ENCODE results near the gene SLC12A8. TPM values are rescaled to one million over a fixed set of nuclear protein-coding genes. Genes with fewer than 3 reads are reported as not detected.

SLC12A8 gene
- total RNA-seq, 4 donors from 2014 or later = 5.4 to 10.5 (median 6.8) TPM

GRCh38 chr3:125179884-125180240 is 32.7 kb downstream of the SLC12A8 start:
- Histone ChIP-seq H3K9me3 (no peaks in the 10 kb centered on the region), H3K4me1 (no peaks in the 10 kb centered on the region), H3K4me3 (no peak overlapping the region), H3K27ac (no peak overlapping the region), H3K27me3 (no peaks in the 10 kb centered on the region), H3K36me3 (no peaks in the 10 kb centered on the region)
- intact Hi-C loops (cut with DNase I; ENCODE audit: low total_unique reads) (no loop called here), in situ Hi-C loops (cut with MboI; ENCODE audit: low pct_ligation_motif_present in 1 of 4, low pct_unique_long_range_greater_than_20kb in 1 of 4, low sequenced_read_pairs in 3 of 4) (no loop called here)
- no peak for TF ChIP-seq EP300 (IDR thresholded peaks at IDR 0.05; ENCODE audit: low read depth)
- no peak for TF ChIP-seq CTCF (IDR thresholded peaks at IDR 0.05)
- no peak for TF ChIP-seq POLR2A (IDR thresholded peaks at IDR 0.05)
- TF ChIP-seq POLR2AphosphoS5 (IDR thresholded peaks at IDR 0.05) = no peak
- 71 to 86% methylated on average over 1 of the region's 1 CpG for WGBS, 2 donors (ENCODE audit: low coverage in 1 of 2)
- DNase-seq = no peak

- in situ Hi-C loops (cut with MboI; ENCODE audit: low pct_ligation_motif_present in 1 of 4, low pct_unique_long_range_greater_than_20kb in 1 of 4, low sequenced_read_pairs in 3 of 4) = no loop called here
- intact Hi-C loops (cut with DNase I; ENCODE audit: low total_unique reads) = no loop called here
- Histone ChIP-seq H3K9me3 (no peaks in the 10 kb centered on the region), H3K4me3 (no peak overlapping the region), H3K27me3 (no peaks in the 10 kb centered on the region), H3K36me3 (no peaks in the 10 kb centered on the region), H3K4me1 (no peaks in the 10 kb centered on the region), H3K27ac (no peak overlapping the region)
- TF ChIP-seq CTCF (IDR thresholded peaks at IDR 0.05) (no peak), POLR2A (IDR thresholded peaks at IDR 0.05) (no peak), POLR2AphosphoS5 (IDR thresholded peaks at IDR 0.05) (no peak)
- no peak for DNase-seq
- WGBS, 2 donors (ENCODE audit: low coverage in 1 of 2) = 73 to 84% methylated on average over 3 of the region's 3 CpGs
Measured at GRCh38 chr3:125179143-125179883, 33.2 kb downstream of the SLC12A8 start.

- Histone ChIP-seq H3K4me1 (no peaks in the 10 kb centered on the region), H3K27me3 (no peaks in the 10 kb centered on the region), H3K9me3 (no peaks in the 10 kb centered on the region), H3K27ac (no peak overlapping the region), H3K4me3 (no peak overlapping the region), H3K36me3 (no peaks in the 10 kb centered on the region)
- in situ Hi-C loops (cut with MboI; ENCODE audit: low pct_ligation_motif_present in 1 of 4, low pct_unique_long_range_greater_than_20kb in 1 of 4, low sequenced_read_pairs in 3 of 4) (no loop called here), intact Hi-C loops (cut with DNase I; ENCODE audit: low total_unique reads) (no loop called here)
- TF ChIP-seq POLR2A (IDR thresholded peaks at IDR 0.05) (no peak), CTCF (IDR thresholded peaks at IDR 0.05) (no peak), EP300 (IDR thresholded peaks at IDR 0.05; ENCODE audit: low read depth) (no peak), POLR2AphosphoS5 (IDR thresholded peaks at IDR 0.05) (no peak)
- DNase-seq = no peak
- WGBS, 2 donors (ENCODE audit: low coverage in 1 of 2) = 94% methylated on average over 13 of the region's 13 CpGs; no CpG with 5 or more reads in 1 of the 2 donors
Measured at GRCh38 chr3:125177746-125178145, 34.8 kb downstream of the SLC12A8 start.

GRCh38 chr3:125175295-125176078 is 37.1 kb downstream of the SLC12A8 start:
- in situ Hi-C loops (cut with MboI; ENCODE audit: low pct_ligation_motif_present in 1 of 4, low pct_unique_long_range_greater_than_20kb in 1 of 4, low sequenced_read_pairs in 3 of 4) = no loop called here
- Histone ChIP-seq H3K9me3 (no peaks in the 10 kb centered on the region), H3K27ac (no peak overlapping the region), H3K4me1 (no peaks in the 10 kb centered on the region), H3K4me3 (no peak overlapping the region), H3K27me3 (no peaks in the 10 kb centered on the region), H3K36me3 (no peaks in the 10 kb centered on the region)
- intact Hi-C loops (cut with DNase I; ENCODE audit: low total_unique reads) = no loop called here
- 78 to 96% methylated on average over 6 to 7 of the region's 7 CpGs for WGBS, 2 donors (ENCODE audit: low coverage in 1 of 2)
- TF ChIP-seq CTCF (IDR thresholded peaks at IDR 0.05) (no peak), EP300 (IDR thresholded peaks at IDR 0.05; ENCODE audit: low read depth) (no peak), POLR2AphosphoS5 (IDR thresholded peaks at IDR 0.05) (no peak), POLR2A (IDR thresholded peaks at IDR 0.05) (no peak)
- DNase-seq = no peak
